CD4-positive, alpha-beta T cell treated with Interleukin-15 for 1 hour (primary cell): ENCODE results near the gene CFL1.
A peak's percentile ranks its signal among the peaks of the same experiment; 100 is the strongest.

Experiments
- DNase-seq: peaks from one replicate; pipeline ENCODE4 v3.0.0-alpha.2; 2020

The CFL1 gene

GRCh38 chr11:65829459-65829858 is 28.5 kb downstream of the CFL1 start:
- no peak for DNase-seq

- DNase-seq, result no peak
Measured at GRCh38 chr11:65826984-65827735, 30.8 kb downstream of the CFL1 start.

GRCh38 chr11:65822776-65823528 is 35.0 kb downstream of the CFL1 start:
- no peak for DNase-seq

- no peak for DNase-seq
Measured at GRCh38 chr11:65821107-65821506, 36.9 kb downstream of the CFL1 start.

GRCh38 chr11:65817835-65818680 is 39.9 kb downstream of the CFL1 start:
- DNase-seq, result peak; percentile 88

- no peak for DNase-seq
Measured at GRCh38 chr11:65817312-65817834, 40.6 kb downstream of the CFL1 start.

- DNase-seq, result no peak
Measured at GRCh38 chr11:65816696-65817095, 41.3 kb downstream of the CFL1 start.

GRCh38 chr11:65814986-65815565 is 42.9 kb downstream of the CFL1 start:
- no peak for DNase-seq

GRCh38 chr11:65814131-65814985 is 43.6 kb downstream of the CFL1 start:
- DNase-seq, result peak; percentile 53

GRCh38 chr11:65811764-65812475 is 46.1 kb downstream of the CFL1 start:
- DNase-seq, result no peak

GRCh38 chr11:65810046-65810868 is 47.7 kb downstream of the CFL1 start:
- DNase-seq, result no peak

- DNase-seq, result no peak
Measured at GRCh38 chr11:65809496-65809895, 48.5 kb downstream of the CFL1 start.

- no peak for DNase-seq
Measured at GRCh38 chr11:65808744-65809341, 49.1 kb downstream of the CFL1 start.

GRCh38 chr11:65806979-65807378 is 51.0 kb downstream of the CFL1 start:
- no peak for DNase-seq
